Measurements from ENCODE around the gene DNAJB8. TPM values are rescaled to one million over a fixed set of nuclear protein-coding genes. Genes with fewer than 3 reads are reported as not detected.

DNAJB8 gene
- total RNA-seq, 4 donors from 2014 or later: not detected

- H3K4me3 ChIP-seq: peak overlapping the region in 1 of 4 donors; percentile 1
Measured at GRCh38 chr3:128491691-128491940, 24.9 kb upstream of the DNAJB8 start.

GRCh38 chr3:128490915-128491690 lies 24.4 kb upstream of the DNAJB8 start:
- peak overlapping the region in 1 of 4 donors; percentile 54 for H3K4me3 ChIP-seq
- H3K4me1 ChIP-seq: peaks cover 0 to 74% (median 53%) of the 10 kb centered on the region in 4 donors
- H3K27ac ChIP-seq: no peak overlapping the region
- no peak for TF ChIP-seq POLR2A (IDR thresholded peaks at IDR 0.05)
- TF ChIP-seq CTCF (IDR thresholded peaks at IDR 0.05): no peak
- no peak for TF ChIP-seq EP300 (IDR thresholded peaks at IDR 0.05)
- H3K36me3 ChIP-seq: no peaks in the 10 kb centered on the region
- no peak for DNase-seq (ENCODE audit: low spot score in 2 of 2)
- no peaks in the 10 kb centered on the region for H3K9me3 ChIP-seq
- WGBS, 2 donors: 10 to 11% methylated on average over 23 of the region's 23 CpGs
- H3K27me3 ChIP-seq: peaks cover 8 to 100% of the 10 kb centered on the region in 2 donors

More at GRCh38 chr3:128491691-128491940, 24.9 kb upstream of the DNAJB8 start:
- no peaks in the 10 kb centered on the region for H3K36me3 ChIP-seq
- WGBS, 2 donors: 6 to 19% methylated on average over 6 to 19 of the region's 19 CpGs
- DNase-seq (ENCODE audit: low spot score in 2 of 2): no peak
- H3K4me1 ChIP-seq: peaks cover 0 to 73% (median 52%) of the 10 kb centered on the region in 4 donors
- no peak overlapping the region for H3K27ac ChIP-seq
- no peaks in the 10 kb centered on the region for H3K9me3 ChIP-seq
- H3K27me3 ChIP-seq: peaks cover 8 to 98% of the 10 kb centered on the region in 2 donors
- TF ChIP-seq POLR2A (IDR thresholded peaks at IDR 0.05): no peak

- Histone ChIP-seq H3K9me3 (no peaks in the 10 kb centered on the region), H3K27ac (no peak overlapping the region), H3K36me3 (no peaks in the 10 kb centered on the region), H3K4me3 (peak overlapping the region in 2 of 4 donors; percentile 45 to 54), H3K27me3 (peaks cover 8 to 100% of the 10 kb centered on the region in 2 donors), H3K4me1 (peaks cover 0 to 75% (median 53%) of the 10 kb centered on the region in 4 donors)
- no peak for DNase-seq (ENCODE audit: low spot score in 2 of 2)
- WGBS, 2 donors: 10 to 12% methylated on average over 10 of the region's 10 CpGs
- TF ChIP-seq EP300 (IDR thresholded peaks at IDR 0.05): no peak
- TF ChIP-seq POLR2A (IDR thresholded peaks at IDR 0.05): no peak
- no peak for TF ChIP-seq CTCF (IDR thresholded peaks at IDR 0.05)
Measured at GRCh38 chr3:128490650-128490914, 23.9 kb upstream of the DNAJB8 start.

GRCh38 chr3:128489927-128490649 lies 23.4 kb upstream of the DNAJB8 start:
- WGBS, 2 donors: 2 to 4% methylated on average over 40 to 60 of the region's 61 CpGs
- no peaks in the 10 kb centered on the region for H3K9me3 ChIP-seq
- H3K27ac ChIP-seq: peak overlapping the region in 2 of 4 donors; percentile 24 to 63
- H3K4me1 ChIP-seq: peaks cover 0 to 75% (median 53%) of the 10 kb centered on the region in 4 donors
- peak overlapping the region; percentile 34 to 54 (median 47) for H3K4me3 ChIP-seq
- peaks cover 8 to 100% of the 10 kb centered on the region in 2 donors for H3K27me3 ChIP-seq
- TF ChIP-seq POLR2A (IDR thresholded peaks at IDR 0.05) (no peak), EP300 (IDR thresholded peaks at IDR 0.05) (peak in 1 of 2 donors; percentile 5)
- DNase-seq (ENCODE audit: low spot score in 2 of 2): no peak
- no peaks in the 10 kb centered on the region for H3K36me3 ChIP-seq

- Histone ChIP-seq H3K4me3 (peak overlapping the region; percentile 34 to 54 (median 47)), H3K4me1 (peaks cover 0 to 75% (median 53%) of the 10 kb centered on the region in 4 donors), H3K27me3 (peaks cover 8 to 100% of the 10 kb centered on the region in 2 donors), H3K27ac (peak overlapping the region in 2 of 4 donors; percentile 24 to 63), H3K36me3 (no peaks in the 10 kb centered on the region), H3K9me3 (no peaks in the 10 kb centered on the region)
- DNase-seq (ENCODE audit: low spot score in 2 of 2): no peak
- TF ChIP-seq CTCF (IDR thresholded peaks at IDR 0.05): no peak
- TF ChIP-seq EP300 (IDR thresholded peaks at IDR 0.05): peak in 1 of 2 donors; percentile 1
- no peak for TF ChIP-seq POLR2A (IDR thresholded peaks at IDR 0.05)
- WGBS, 2 donors: 0% methylated on average over 15 to 26 of the region's 26 CpGs
Measured at GRCh38 chr3:128489674-128489926, 22.9 kb upstream of the DNAJB8 start.

GRCh38 chr3:128488991-128489673 lies 22.4 kb upstream of the DNAJB8 start:
- Histone ChIP-seq H3K27ac (peak overlapping the region in 2 of 4 donors; percentile 24 to 63), H3K4me3 (peak overlapping the region; percentile 34 to 54 (median 47)), H3K27me3 (peaks cover 8 to 100% of the 10 kb centered on the region in 2 donors), H3K9me3 (no peaks in the 10 kb centered on the region), H3K4me1 (peaks cover 0 to 75% (median 53%) of the 10 kb centered on the region in 4 donors), H3K36me3 (no peaks in the 10 kb centered on the region)
- no peak for DNase-seq (ENCODE audit: low spot score in 2 of 2)
- TF ChIP-seq EP300 (IDR thresholded peaks at IDR 0.05) (peak in 1 of 2 donors; percentile 3), CTCF (IDR thresholded peaks at IDR 0.05) (no peak), POLR2A (IDR thresholded peaks at IDR 0.05) (peak in 1 of 2 donors; percentile 10)
- 1 to 2% methylated on average over 40 to 45 of the region's 71 CpGs for WGBS, 2 donors
